HL-60 (cell line): ENCODE measurements around the gene HIGD1A.

Experiments
- CTCF ChIP-seq: IDR thresholded peaks from one replicate; pipeline ENCODE4 v1.5.1; 2011; ENCODE audit warnings: low read length, control low read depth, inconsistent platforms; ENCODE audit not compliant: insufficient read depth
- GABPA ChIP-seq: IDR thresholded peaks from 2 replicates; pipeline ENCODE4 v1.6.1; 2012; ENCODE audit warnings: low read depth
- POLR2AphosphoS5 ChIP-seq: IDR thresholded peaks from 2 replicates; pipeline ENCODE4 v1.6.1; 2012; ENCODE audit warnings: low read depth
- REST ChIP-seq: IDR thresholded peaks from 2 replicates; pipeline ENCODE4 v1.6.1; 2012; ENCODE audit warnings: low read depth; ENCODE audit not compliant: insufficient replicate concordance

GRCh38 chr3:42769477-42770131 is 34.7 kb downstream of the HIGD1A start:
- TF ChIP-seq CTCF (no peak), POLR2AphosphoS5 (no peak), REST (no peak), GABPA (no peak)
